HCEC 1CT (cell line): ENCODE measurements around the gene STMN3.
"Not testable (repeated sequence)": the region's sequence is repeated elsewhere in the genome, so short reads cannot be mapped to it uniquely, and the experiment has no call there.

Experiments
- DNase-seq: peaks from one replicate; pipeline ENCODE4 v3.0.0-alpha.2; 2017

The STMN3 gene

DNA sequence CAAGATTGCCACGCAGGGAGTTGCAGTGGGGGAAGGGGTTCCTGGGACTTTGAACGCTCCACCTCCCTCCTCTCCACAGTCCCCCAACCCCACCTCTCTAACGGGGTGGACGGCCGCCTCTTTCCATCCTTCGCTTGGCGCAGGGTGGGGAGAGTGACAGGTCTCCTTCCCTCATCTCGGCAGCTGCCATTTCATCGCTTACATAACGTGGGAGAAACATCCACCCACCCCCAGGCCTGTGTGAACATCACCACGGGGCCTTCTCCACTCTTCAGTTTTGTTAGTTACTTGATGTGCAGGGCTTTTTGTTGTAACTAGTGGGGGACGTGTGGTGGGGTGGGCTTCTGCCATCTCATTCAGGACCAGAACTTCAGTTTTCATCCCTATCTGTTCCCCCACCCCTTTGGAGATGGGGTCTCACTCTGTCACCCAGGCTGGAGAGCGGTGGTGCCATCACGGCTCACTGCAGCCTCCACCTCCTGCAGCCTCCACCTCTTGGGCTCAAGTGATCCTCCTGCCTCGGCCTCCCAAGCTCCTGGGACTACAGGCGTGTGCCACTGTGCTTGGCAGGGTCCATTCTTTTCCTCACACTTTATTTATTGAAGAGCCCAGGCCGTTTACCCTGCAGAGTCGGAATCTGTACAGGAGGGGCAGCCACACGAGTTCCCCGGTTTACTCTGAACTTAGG lies 22.6 kb upstream of the STMN3 start:
- no peak for DNase-seq

DNA sequence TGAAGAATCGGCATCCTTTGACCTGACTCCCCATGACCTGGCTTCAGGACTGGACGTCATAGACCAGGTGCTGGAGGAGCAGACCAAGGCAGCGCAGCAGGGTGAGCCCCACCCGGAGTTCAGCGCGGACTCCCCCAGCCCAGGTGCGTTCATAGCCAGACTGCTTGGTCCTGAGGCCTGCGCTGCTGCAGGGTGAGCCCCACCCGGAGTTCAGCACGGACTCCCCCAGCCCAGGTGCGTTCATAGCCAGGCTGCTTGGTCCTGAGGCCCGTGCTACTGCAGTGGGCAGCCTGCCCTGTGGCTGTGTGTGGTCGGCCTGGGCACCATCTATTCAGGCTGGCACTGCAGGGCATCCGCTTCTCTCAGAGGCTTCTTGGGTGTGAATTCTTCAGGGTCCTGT lies 20.7 kb upstream of the STMN3 start:
- DNase-seq = no peak

DNA sequence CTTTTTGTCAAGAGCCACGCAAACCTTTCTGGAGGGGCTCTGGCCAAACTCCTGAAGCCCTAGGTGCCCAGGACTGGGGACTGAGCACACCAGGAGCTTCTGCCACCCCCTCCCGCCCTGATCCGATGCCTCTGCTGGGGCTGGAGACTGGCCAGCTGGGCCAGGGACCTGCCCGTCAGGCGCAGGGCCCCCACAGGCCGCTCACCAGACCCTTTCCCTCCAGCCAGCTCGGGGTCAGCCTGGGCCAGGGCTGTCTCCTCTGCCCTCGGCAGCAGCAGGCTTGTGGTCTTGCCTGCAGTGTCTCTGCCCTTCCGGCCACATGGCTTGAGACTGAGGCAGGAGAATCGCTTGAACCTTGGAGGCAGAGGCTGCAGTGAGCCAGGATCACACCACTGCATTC lies 19.4 kb upstream of the STMN3 start:
- DNase-seq = no peak

DNA sequence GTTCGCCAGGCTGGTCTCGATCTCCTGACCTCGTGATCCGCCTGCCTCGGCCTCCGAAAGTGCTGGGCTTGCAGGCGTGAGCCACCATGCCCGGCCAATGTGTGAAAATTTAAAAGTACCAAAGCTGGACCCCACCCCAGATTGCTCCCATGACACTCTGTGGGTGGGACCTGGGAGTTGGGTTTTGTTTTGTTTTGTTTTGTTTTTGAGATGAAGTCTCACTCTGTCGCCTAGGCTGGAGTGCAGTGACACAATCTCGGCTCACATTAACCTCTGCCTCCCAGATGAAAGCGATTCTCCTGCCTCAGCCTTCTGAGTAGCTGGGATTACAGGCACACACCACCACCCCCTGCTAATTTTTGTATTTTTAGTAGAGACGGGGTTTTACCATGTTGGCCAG lies 18.5 kb upstream of the STMN3 start:
- DNase-seq = not testable (repeated sequence)

DNA sequence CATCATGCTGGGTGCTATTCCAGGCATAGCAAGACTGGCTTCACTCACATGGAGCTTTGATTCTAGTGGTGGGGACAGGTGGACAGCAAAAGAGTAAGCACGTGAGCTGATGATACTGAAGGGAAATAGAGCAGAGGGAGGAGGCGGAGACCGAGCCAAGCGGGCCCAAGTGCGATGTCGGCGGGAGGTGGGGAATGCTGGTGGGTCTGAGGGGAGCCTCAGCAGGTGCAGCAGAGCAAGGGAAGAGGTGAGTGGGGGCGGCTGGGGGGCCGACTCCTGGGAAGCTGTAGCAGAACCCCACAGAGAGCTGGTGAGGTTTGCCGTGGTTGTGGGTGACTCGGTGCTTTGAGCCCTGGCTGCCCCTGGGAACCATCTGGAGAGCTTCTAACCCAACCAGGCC lies 15.1 kb upstream of the STMN3 start:
- DNase-seq = no peak

DNA sequence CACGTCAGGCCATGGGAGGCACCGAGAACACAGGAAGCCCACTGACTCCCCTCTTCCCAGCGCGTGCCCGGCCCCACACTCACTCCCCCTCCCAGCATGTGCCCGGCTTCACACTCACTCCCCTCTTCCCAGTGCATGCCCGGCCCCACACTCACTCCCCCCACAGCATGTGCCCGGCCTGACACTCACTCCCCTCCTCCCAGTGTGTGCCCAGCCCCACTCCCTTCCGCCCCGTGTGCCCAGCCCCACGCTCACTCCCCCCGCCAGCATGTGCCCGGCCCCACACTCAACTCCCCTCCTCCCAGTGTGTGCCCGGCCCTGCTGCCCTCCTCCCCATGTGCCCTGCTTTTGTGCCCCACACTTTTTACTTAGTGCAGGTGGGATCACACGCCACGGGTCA lies 14.6 kb upstream of the STMN3 start:
- DNase-seq = no peak

DNA sequence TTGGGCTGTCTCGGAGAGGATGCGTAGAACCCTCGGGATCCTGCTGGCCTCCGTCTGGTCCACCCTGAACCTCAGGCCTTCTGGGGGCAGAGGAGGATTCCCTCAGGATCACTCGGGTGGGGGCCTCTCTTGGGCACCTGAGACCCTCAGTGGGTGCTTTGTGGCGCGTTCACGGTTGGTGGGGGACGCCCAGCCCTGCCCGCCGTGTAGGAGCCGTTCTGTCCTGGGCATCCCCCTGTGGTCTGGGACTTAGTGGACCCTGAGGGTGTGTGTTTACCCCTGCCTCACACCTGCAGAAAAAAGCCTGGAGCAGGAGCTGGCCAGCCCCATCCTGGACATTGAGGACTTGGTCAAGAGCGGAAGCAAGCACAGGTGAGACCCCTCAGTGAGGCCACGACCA lies 12.5 kb upstream of the STMN3 start:
- no peak for DNase-seq

DNA sequence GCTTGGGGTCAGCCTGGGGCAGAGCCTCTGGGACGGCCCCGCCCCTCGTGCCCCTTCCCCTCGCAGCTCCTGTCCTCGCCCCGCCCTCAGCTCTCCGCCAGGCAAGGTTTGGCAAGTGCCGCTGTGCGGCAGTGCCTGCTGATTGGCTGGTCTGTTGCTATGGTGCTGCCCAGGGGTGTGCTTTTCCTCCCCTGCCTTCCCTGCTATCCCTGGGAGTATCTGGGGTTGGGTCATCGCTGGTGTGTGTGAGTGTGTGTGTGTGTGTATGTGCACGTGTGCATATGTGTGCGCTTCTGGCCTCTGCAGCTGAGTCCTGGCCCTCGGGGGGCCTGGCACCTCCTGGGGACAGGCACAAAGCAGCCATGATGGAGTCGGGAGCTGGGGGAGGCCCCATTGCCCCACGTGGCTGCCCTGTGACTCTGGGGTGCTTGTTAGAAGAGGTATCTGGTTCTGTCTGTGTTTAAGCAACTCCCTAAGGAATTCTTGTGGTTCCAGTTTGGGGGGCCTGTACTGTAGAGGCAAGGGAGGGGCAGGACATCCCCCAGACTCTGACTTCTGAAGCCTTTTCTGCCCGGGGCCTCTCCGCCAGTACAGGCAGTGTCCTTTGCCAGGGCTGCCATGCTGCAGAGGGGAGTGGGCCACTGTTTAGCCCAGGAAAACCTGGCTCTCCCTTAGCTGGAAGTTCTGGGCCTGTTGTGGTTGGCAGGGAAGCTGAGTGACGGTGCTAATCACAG lies 11.8 kb upstream of the STMN3 start:
- no peak for DNase-seq

DNA sequence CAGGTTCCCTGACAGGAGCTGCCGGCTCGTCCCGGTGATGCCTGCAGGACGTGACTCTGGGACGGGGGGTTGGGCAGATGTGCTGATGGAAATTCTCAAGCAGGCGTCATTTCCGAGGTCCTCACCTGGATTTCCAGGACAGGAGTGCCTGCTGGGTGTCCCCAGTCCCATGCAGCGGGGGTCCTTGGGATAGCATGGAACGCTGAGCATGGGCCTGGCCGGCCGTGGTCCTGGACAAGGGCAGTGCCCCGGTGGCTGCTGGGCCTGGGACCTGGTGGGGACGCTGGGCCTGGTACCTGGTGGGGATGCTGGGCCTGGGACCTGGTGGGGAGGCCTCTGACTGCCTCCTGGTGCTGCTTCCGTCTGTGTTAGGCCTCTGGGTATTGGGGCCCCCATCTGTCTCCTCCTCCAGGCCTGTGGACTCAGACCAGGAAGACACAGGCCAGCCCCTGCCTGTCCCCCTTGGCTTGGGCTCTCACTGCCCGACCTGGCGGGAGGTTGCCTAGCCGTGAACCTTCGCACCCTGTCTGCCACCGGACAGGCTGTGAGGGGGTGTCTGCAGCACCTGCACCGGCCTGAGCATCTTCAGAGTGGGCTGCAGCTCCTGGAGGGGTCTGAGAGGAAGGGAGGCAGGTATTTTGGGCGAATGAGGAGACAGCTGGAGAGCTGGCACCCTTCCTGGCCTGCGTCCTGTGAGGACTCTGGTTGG lies 11.1 kb upstream of the STMN3 start:
- no peak for DNase-seq

DNA sequence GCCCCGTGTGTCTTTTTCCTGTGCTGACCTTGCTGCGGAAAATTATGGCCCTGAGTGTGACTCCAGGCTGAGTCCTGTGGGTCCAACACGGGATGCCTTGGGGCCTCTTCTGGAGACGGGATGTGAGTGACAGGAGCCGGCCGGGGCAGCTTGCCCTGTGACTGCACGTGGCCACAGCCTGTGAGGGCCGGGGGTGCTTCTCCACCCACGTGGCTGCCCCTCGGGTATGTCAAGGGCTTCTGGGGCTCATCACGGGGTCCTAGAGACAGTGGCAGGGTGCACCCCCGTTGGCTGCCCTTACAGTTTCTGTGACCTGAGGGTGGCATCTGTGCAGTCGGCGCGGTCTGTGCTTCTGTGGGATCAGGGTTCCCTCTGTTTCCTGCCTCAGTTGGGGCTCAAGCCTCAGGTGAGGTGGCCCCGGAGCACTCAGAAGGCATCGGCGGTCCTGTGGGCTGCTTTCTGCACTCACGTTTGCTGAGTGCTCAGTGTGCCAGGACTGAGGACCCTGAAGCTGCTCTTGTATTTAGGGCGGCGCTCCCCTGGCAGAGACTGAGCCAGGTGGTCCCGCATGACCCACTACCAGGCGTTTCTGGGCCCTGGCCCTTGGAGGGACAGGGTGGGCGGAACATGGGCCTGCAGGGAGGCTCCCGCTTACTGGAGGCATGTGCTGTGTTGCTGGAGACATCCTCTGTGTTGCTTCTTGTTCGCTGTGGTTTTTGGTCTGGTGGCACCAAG lies 10.3 kb upstream of the STMN3 start:
- no peak for DNase-seq

DNA sequence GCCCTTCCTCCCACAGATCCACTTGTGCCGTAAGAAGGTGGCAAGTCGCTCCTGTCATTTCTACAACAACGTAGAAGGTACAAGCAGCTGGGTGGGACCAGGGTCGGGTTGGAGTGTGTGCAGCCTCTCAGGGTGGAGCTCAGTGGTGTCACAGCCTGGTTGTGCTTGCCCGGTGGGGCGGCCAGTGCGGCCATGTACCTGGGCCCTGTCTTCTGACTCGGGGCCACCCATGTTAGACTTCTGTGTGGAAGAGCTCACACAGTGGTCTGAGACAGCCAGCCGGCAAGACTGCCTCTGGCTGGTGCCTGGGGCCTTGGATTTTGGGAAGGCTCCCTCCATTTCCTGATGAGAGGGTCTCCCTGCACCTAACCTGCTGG lies 9.6 kb upstream of the STMN3 start:
- DNase-seq = no peak

DNA sequence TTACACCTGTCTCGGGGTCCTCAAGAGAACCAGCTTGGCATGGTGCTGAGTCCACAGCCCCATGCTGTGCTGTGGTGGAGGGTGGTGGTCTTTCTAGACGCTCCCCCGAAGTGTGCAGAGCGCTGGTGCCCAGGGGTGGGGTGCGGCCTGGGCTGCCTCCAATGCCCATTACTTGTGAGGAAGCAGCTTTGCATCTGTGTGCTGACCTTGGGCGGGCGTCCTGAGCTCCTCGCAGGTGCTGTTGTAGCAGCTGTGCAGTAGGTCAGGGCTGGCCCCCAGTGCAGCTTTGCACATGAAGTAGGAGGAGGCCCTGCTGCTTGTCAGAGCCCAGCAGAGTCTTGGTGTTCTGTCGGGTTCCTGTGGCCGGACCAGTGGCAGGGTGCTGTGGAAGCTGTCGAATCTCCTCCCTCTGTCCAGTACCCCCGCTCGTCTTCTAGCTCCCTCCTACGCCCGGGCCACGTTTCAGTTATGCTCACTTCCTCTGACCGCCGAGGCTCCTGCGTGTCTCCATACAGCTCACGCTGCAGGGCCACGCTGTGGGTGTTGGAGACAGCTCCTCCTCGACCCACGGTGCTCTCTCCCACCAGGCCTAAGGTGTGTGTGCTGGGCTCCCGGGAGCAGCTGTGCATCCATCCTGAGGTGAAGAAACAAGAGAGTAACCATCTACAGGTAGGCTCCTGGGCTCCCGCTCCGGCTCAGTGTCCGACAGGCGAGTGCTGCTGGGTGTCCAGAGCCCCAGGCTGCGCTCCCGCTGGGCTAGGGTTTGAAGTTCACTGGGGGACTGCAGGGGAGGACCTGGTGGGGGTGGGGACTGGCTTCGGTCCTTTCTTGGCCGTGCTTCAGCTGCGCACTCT lies 9.0 kb upstream of the STMN3 start:
- DNase-seq = no peak

DNA sequence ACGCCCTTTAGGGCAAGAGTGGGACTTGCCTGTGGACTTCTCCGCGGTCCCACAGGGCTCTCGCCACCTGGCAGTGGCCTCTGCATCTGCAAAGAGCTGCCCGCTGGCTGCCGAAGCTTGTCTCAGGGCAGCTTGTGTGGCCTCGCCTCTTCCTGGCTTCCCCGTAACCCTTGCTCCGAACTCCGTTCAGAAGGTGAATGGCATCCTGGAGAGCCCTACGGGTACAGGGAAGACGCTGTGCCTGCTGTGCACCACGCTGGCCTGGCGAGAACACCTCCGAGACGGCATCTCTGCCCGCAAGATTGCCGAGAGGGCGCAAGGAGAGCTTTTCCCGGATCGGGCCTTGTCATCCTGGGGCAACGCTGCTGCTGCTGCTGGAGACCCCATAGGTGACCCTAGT lies 7.9 kb upstream of the STMN3 start:
- DNase-seq = no peak

DNA sequence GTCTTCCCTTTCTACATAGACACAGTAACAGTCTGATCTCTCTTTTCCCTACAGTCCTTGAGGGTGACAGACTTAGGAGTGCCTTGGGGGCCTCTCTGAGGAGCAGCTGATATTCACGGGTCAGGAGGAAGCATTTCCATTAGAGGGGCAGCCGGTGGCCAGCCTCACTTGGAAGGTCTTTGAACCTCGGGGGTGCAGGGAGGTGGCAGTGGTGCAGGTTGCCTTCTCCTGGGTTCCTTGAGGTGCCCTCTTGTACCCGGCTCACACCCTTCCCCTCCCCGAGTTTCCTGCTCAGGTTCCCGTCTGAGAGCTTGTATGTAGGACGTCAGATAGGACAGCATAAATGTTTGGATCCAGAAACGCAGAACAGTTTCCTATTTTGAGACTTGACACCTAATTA lies 7.4 kb upstream of the STMN3 start:
- DNase-seq = no peak

DNA sequence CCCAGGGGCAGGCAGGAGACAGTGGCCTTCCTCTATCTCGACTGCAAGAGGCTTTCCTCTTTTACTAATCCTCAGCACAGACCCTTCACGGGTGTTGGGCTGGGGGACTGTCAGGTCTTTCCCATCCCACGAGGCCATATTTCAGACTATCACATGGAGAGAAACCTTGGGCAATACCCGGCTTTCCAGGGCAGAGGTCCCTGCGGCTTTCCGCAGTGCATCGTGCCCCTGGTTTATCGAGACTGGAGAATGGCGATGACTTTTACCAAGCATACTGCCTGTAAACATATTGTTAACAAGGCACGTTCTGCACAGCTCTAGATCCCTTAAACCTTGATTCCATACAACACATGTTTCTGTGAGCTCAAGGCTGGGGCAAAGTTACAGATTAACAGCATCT lies 7.0 kb upstream of the STMN3 start:
- DNase-seq = not testable (repeated sequence)

DNA sequence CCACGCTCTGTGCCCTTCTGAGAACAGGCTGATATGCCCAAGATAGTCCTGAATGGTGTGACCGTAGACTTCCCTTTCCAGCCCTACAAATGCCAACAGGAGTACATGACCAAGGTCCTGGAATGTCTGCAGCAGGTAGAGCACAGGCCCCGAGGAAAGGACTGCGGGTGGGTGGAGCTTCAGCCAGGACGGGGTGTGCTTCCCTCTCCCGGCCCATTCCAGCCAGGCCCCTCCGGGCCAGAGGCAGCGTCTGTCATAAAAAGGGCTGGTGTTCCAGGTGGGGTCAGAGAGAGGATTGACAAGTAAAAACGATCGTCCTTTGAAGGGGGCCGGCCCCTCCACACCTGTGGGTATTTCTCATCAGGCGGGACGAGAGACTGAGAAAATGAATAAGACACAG lies 6.1 kb upstream of the STMN3 start:
- no peak for DNase-seq

DNA sequence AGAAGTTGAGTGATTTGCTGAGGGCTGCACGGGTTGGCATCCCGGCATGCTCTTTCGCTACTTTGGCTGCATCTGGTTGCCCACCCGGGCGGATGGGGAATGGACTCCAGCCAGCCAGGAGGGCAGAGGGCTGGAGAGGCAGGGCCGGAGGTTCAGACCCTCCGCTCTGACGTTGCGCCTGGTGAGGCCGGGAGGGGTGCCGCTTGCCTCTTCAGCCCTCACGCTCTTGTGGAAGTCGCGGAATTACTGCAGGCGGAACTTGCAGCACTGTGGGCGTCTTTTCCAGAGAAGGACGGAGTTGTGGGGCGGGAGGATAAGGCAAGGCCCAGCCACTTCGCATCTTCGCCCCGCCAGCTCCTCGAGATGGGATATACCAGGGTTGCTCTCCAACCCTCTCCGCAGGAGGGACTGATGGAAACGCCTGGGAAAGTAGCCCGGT lies 5.5 kb upstream of the STMN3 start:
- DNase-seq = peak; percentile 25

DNA sequence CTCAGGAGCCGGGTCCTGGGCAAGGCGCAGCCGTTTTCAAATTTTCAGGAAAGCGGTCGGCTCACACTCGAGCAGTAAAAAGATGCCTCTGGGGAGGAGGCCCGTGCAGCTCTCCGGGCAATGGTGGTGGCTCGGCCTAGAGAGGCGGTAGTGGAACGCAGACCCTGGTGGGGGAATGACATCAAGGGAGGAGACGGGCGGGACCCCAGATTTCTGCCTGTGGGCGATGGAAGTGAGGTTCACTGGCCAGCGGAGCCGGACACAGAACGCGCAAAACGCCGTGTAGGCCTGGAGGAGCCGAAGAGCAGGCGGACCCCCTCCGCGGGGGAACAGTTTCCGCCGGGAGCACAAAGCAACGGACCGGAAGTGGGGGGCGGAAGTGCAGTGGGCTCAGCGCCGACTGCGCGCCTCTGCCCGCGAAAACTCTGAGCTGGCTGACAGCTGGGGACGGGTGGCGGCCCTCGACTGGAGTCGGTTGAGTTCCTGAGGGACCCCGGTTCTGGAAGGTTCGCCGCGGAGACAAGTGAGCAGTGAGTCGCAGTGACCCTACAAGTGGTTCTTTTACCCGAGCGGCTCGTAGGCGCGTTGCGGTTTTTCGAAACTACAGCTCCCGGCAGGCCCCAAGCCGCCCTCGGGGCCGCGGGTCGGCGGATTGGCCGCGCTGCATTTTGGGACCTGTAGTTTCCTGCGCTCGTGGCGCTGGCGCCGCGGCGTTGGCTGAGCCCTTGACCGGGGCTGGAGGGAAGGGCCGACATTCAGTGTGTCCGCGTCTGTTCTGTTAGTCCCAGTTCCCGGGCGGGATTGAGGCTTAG lies 4.9 kb upstream of the STMN3 start, which contains the start of gene RTEL1:
RTEL1 (plus strand) TSS at position 376 of the 812 bp plus-strand sequence. CDS start 1,091 bp downstream, outside the sequence.
- peak; percentile 90 for DNase-seq

DNA sequence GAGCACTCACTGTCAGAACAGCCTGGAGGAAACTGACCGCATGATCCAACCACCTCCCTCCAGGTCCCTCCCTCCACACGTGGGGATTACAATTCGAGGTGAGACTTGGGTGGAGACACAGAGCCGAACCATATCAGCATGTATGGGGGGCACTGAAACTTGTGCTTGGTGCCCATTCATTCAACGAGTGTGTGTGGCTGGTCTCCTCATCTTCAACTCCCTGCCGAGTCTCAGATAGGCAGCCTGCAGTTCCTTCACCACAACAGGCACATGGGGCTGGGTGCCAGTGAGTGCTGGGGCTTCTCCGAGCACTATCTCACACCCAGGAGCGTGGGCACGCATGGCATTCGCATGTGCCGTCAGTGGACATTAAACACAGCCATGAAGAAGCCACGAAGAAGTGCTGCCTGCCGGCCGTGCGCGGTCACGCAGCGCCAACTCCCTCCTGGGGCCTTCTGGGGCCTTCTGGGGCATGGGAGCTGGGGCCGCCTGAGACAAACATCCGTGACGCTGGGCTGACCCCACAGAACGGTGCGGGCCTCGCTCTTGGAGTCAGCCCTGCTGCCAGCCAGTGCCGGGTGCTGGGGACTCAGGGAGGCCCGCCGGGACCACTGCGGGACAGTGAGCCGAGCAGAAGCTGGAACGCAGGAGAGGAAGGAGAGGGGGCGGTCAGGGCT lies 4.2 kb upstream of the STMN3 start:
- no peak for DNase-seq

DNA sequence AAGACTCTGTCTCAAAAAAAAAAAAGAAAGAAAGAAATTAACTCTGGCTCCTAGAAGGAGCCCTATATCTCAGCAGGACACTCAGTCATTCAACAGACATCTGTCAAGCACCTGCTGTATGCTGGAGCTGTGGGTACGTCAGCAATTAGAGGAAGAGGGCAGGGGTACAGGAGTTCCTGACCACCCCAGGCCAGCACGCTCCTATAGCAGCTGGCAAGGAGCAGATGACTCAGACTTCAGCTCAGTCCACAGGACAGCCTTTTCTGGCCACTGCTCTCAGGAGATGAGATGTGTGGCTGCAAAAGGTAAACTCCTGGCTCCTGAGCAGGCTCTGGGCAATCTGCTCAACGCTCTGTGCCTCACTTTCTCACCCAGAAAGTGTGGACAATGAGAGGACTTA lies 3.2 kb upstream of the STMN3 start:
- DNase-seq = no peak

DNA sequence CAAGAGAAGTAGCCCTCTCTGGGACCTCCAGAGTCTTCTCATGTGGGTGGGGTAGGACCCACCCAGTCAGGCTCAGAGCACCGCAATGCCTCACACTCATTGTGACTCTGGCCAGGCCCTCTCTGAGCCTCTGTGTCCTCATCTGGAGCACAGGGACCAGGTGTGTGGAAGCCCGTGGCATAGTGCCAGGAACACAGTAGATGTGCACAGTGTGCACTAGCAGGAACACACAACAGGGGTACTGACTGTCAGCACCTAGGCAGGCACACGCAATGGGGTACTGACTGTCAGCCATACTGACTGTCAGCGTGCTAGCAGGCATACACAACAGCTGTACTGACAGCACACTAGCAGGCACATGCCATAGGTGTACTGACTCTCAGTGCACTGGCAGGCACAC lies 2.0 kb upstream of the STMN3 start:
- no peak for DNase-seq
